ENCODE results near the gene ZBTB33.

ZBTB33 gene

GRCh38 chrX:120235284-120235683 is 15.3 kb upstream of the ZBTB33 start:
- H3K4me3 ChIP-seq (ENCODE audit: low read depth, low read length) = no peak overlapping the region
- TF ChIP-seq CTCF (IDR thresholded peaks at IDR 0.05) = no peak
- H3K36me3 ChIP-seq (ENCODE audit: control insufficient read depth, insufficient read depth, low read length) = no peaks in the 10 kb centered on the region
- H3K9me3 ChIP-seq (ENCODE audit: control insufficient read depth, low read length) = no peaks in the 10 kb centered on the region
- no peaks in the 10 kb centered on the region for H3K79me2 ChIP-seq
- no peaks in the 10 kb centered on the region for H3K27me3 ChIP-seq (ENCODE audit: control insufficient read depth, insufficient read depth, low read length)
- no peaks in the 10 kb centered on the region for H3K4me1 ChIP-seq
- no peak overlapping the region for H2AFZ ChIP-seq
- H3K27ac ChIP-seq = no peak overlapping the region
- H3K9ac ChIP-seq = no peak overlapping the region
- no peak overlapping the region for H3K4me2 ChIP-seq (ENCODE audit: low read length)

GRCh38 chrX:120236687-120237479 is 13.7 kb upstream of the ZBTB33 start:
- Histone ChIP-seq H3K27me3 (ENCODE audit: control insufficient read depth, insufficient read depth, low read length) (no peaks in the 10 kb centered on the region), H3K36me3 (ENCODE audit: control insufficient read depth, insufficient read depth, low read length) (no peaks in the 10 kb centered on the region), H3K4me2 (ENCODE audit: low read length) (no peak overlapping the region), H3K4me1 (no peaks in the 10 kb centered on the region), H3K27ac (no peak overlapping the region), H3K4me3 (ENCODE audit: low read depth, low read length) (no peak overlapping the region), H3K9ac (no peak overlapping the region), H3K9me3 (ENCODE audit: control insufficient read depth, low read length) (no peaks in the 10 kb centered on the region), H3K79me2 (no peaks in the 10 kb centered on the region), H2AFZ (no peak overlapping the region)
- no peak for TF ChIP-seq CTCF (IDR thresholded peaks at IDR 0.05)

DNA sequence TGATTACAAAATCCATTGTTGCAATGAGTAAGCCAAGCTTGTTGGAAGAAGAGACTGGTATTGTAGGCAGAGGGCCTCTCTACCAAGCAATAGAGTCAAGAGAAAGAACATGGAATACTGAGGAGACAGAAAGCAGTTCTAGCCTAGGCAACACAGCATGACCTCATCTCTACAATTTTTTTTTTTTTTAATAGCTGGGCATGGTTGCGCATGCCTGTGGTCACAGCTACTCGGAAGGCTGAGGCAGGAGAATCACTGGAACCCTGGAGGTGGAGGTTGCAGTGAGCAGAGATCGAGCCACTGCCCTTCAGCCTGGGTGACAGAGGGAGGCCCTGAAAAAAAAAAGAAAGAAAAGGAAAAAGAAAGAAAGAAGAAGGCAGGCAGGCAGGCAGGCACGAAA is 11.7 kb upstream of the ZBTB33 start:
- Histone ChIP-seq H3K4me3 (ENCODE audit: low read depth, low read length) (no peak overlapping the region), H3K4me2 (ENCODE audit: low read length) (no peak overlapping the region), H3K79me2 (peaks cover 4% of the 10 kb centered on the region), H3K4me1 (no peaks in the 10 kb centered on the region), H3K27ac (no peak overlapping the region), H2AFZ (no peak overlapping the region), H3K27me3 (ENCODE audit: control insufficient read depth, insufficient read depth, low read length) (no peaks in the 10 kb centered on the region), H3K9me3 (ENCODE audit: control insufficient read depth, low read length) (no peaks in the 10 kb centered on the region), H3K9ac (no peak overlapping the region), H3K36me3 (ENCODE audit: control insufficient read depth, insufficient read depth, low read length) (no peaks in the 10 kb centered on the region)
- no peak for TF ChIP-seq CTCF (IDR thresholded peaks at IDR 0.05)

GRCh38 chrX:120242813-120243212 is 7.8 kb upstream of the ZBTB33 start:
- Histone ChIP-seq H3K9ac (no peak overlapping the region), H3K36me3 (ENCODE audit: control insufficient read depth, insufficient read depth, low read length) (no peaks in the 10 kb centered on the region), H3K4me2 (ENCODE audit: low read length) (no peak overlapping the region), H3K9me3 (ENCODE audit: control insufficient read depth, low read length) (no peaks in the 10 kb centered on the region), H2AFZ (no peak overlapping the region), H3K4me1 (no peaks in the 10 kb centered on the region), H3K27ac (no peak overlapping the region), H3K27me3 (ENCODE audit: control insufficient read depth, insufficient read depth, low read length) (no peaks in the 10 kb centered on the region), H3K79me2 (peaks cover 7% of the 10 kb centered on the region), H3K4me3 (ENCODE audit: low read depth, low read length) (no peak overlapping the region)
- TF ChIP-seq CTCF (IDR thresholded peaks at IDR 0.05) = no peak

DNA sequence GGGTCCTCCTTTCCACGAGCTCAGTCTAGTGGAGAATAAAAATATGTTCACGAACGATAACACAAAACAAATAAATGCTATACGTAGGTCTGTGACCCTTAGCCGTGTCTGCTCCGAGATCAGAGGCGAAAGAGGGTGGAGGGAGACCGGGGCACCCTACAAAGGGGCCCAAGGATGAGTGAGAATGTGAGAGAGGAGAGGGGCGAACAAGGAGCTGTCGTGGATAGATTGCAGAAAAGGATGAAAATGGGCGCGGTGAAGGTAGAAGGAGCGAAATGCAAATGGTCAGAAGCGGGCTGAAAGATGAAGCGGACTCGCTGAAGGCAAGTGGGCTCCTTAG is 6.2 kb upstream of the ZBTB33 start:
- Histone ChIP-seq H3K79me2 (peaks cover 7% of the 10 kb centered on the region), H3K4me2 (ENCODE audit: low read length) (peak overlapping the region; percentile 77), H3K4me3 (ENCODE audit: low read depth, low read length) (peak overlapping the region; percentile 79), H3K9me3 (ENCODE audit: control insufficient read depth, low read length) (no peaks in the 10 kb centered on the region), H3K9ac (no peak overlapping the region), H3K27me3 (ENCODE audit: control insufficient read depth, insufficient read depth, low read length) (no peaks in the 10 kb centered on the region), H3K36me3 (ENCODE audit: control insufficient read depth, insufficient read depth, low read length) (no peaks in the 10 kb centered on the region), H2AFZ (peak overlapping the region; percentile 90), H3K4me1 (no peaks in the 10 kb centered on the region), H3K27ac (peak overlapping the region; percentile 91)
- TF ChIP-seq CTCF (IDR thresholded peaks at IDR 0.05) = no peak
